HCT116 (cell line): ENCODE measurements around the gene ACTR6. TPM values are rescaled to one million over a fixed set of nuclear protein-coding genes. Genes with fewer than 3 reads are reported as not detected.

Experiments
- ATAC-seq: fragments of 200-7000 bp; cut with Tn5 transposase; 2 replicates; pipeline ENCODE4 v1.9.1; 2020; ENCODE audit warnings: mild to moderate bottlenecking, moderate library complexity
- BruUV-seq: library from RNA; stranded (reverse); fragments of 400-500 nt; replicated peaks from 2 replicates; lab custom pipeline; 2021; lab: Mats Ljungman, UMichigan
- CTCF ChIA-PET: fragments of 300-600 bp; sonication (Branson Sonifier 250); formaldehyde crosslinking; loops from one replicate; lab custom pipeline; 2021; ENCODE audit warnings: antibody characterized with exemption; lab: Charles Lee
- POLR2A ChIA-PET: fragments of 300-600, 350-600 bp; sonication (Branson Sonifier 250); formaldehyde crosslinking; loops from one replicate; lab custom pipeline; 2021; ENCODE audit warnings: antibody characterized with exemption; lab: Charles Lee
- RAD21 ChIA-PET, 2 experiments: fragments of 300-600 bp; sonication (Branson Sonifier 250); formaldehyde crosslinking; loops; one replicate each; lab custom pipeline; 2023; ENCODE audit warnings: low total read pairs in 2 of 2; ENCODE audit not compliant: uncharacterized antibody in 2 of 2, unreplicated experiment in 2 of 2, low non-redundant PET in 1 of 2; lab: Charles Lee
- DNase-seq: peaks from one replicate; pipeline ENCODE4 v3.0.0-alpha.2; 2010; ENCODE audit warnings: low read depth, low spot score
- H2AFZ ChIP-seq: fragments of 200-600 bp; shearing (Covaris generic), sonication (generic); 2 replicates; pipeline ENCODE4 v1.6.1; 2017; ENCODE audit warnings: low read depth, mixed run types, mixed read lengths, antibody characterized with exemption, low read length; ENCODE audit not compliant: poor library complexity, severe bottlenecking
- H3K27ac ChIP-seq: 2 replicates; pipeline ENCODE4 v1.5.1; 2012; ENCODE audit warnings: low read depth, low read length
- H3K27me3 ChIP-seq: fragments of 200-600 bp; sonication (generic); 2 replicates; pipeline ENCODE4 v1.6.1; 2016; ENCODE audit warnings: mixed run types, low read length, mixed read lengths; ENCODE audit not compliant: insufficient read depth
- H3K36me3 ChIP-seq, 2 experiments: fragments of 200-500 bp in 1 of 2; fragments of 200-600 bp in 1 of 2; sonication (Bioruptor generic) in 1 of 2; sonication (generic) in 1 of 2; 2 replicates each; pipeline versions ENCODE4 v1.5.1 to v1.6.1; 2014 to 2016; ENCODE audit warnings: low read length in 2 of 2, inconsistent platforms in 1 of 2, mixed read lengths in 1 of 2, mixed run types in 1 of 2; ENCODE audit not compliant: insufficient read depth in 2 of 2, control insufficient read depth in 1 of 2
- H3K4me1 ChIP-seq, 2 experiments: fragments of 200-600 bp in 1 of 2; sonication (generic) in 1 of 2; 2 replicates each; pipeline versions ENCODE4 v1.5.1 to v1.6.1; 2012 to 2017; ENCODE audit warnings: low read length in 2 of 2, inconsistent platforms in 1 of 2, mild to moderate bottlenecking in 1 of 2, mixed read lengths in 1 of 2, mixed run types in 1 of 2, moderate library complexity in 1 of 2; ENCODE audit not compliant: insufficient read depth in 2 of 2, control insufficient read depth in 1 of 2
- H3K4me2 ChIP-seq: fragments of 200-600 bp; sonication (generic); 2 replicates; pipeline ENCODE4 v1.6.1; 2017; ENCODE audit warnings: mixed run types, low read length, mixed read lengths
- H3K4me3 ChIP-seq, 2 experiments: fragments of 200-600 bp in 1 of 2; sonication (generic) in 1 of 2; replicated peaks in 1 of 2; 2 replicates each; pipeline ENCODE4 v1.5.1; 2011 to 2016; ENCODE audit warnings: low read length in 2 of 2, control low read depth in 1 of 2, low read depth in 1 of 2, mild to moderate bottlenecking in 1 of 2, mixed read lengths in 1 of 2, mixed run types in 1 of 2
- H3K79me2 ChIP-seq: fragments of 200-600 bp; sonication (generic); 2 replicates; pipeline ENCODE4 v1.6.1; 2017; ENCODE audit warnings: mild to moderate bottlenecking, mixed run types, low read length, moderate library complexity, mixed read lengths; ENCODE audit not compliant: insufficient read depth
- H3K9ac ChIP-seq: fragments of 200-600 bp; sonication (generic); 2 replicates; pipeline ENCODE4 v1.6.1; 2016; ENCODE audit warnings: low read length, mixed read lengths
- H3K9me2 ChIP-seq: fragments of 200-600 bp; sonication (generic), shearing (Covaris generic); 2 replicates; pipeline ENCODE4 v1.6.1; 2017; ENCODE audit warnings: mixed run types, mild to moderate bottlenecking, moderate library complexity; ENCODE audit not compliant: insufficient read depth
- H3K9me3 ChIP-seq, 2 experiments: fragments of 200-500 bp in 1 of 2; fragments of 200-600 bp in 1 of 2; sonication (Bioruptor generic) in 1 of 2; sonication (generic) in 1 of 2; 2 replicates each; pipeline ENCODE4 v1.6.1; 2014 to 2017; ENCODE audit warnings: low read length in 2 of 2, mixed read lengths in 2 of 2, inconsistent platforms in 1 of 2, low read depth in 1 of 2, mild to moderate bottlenecking in 1 of 2, mixed run types in 1 of 2, moderate library complexity in 1 of 2; ENCODE audit not compliant: control insufficient read depth in 1 of 2, insufficient read depth in 1 of 2
- H4K20me1 ChIP-seq: fragments of 200-600 bp; sonication (generic), shearing (Covaris generic); 2 replicates; pipeline ENCODE4 v1.6.1; 2017; ENCODE audit warnings: mixed run types, mild to moderate bottlenecking, moderate library complexity; ENCODE audit not compliant: insufficient read depth
- CBX3 ChIP-seq: IDR thresholded peaks from 2 replicates; pipeline ENCODE4 v1.6.1; 2012; ENCODE audit warnings: low read depth
- CEBPB ChIP-seq: IDR thresholded peaks from 2 replicates; pipeline ENCODE4 v1.6.1; 2012; ENCODE audit warnings: low read depth
- ELF1 ChIP-seq: IDR thresholded peaks from 2 replicates; pipeline ENCODE4 v1.6.1; 2012; ENCODE audit warnings: low read depth, borderline replicate concordance
- POLR2A ChIP-seq: IDR thresholded peaks from 2 replicates; pipeline ENCODE4 v1.7.0; 2011; ENCODE audit warnings: borderline replicate concordance; ENCODE audit not compliant: insufficient read depth, insufficient read length; ENCODE audit errors: extremely low read depth
- POLR2AphosphoS5 ChIP-seq: IDR thresholded peaks from 2 replicates; pipeline ENCODE4 v1.6.1; 2011; ENCODE audit warnings: mild to moderate bottlenecking, low read depth, low read length, moderate library complexity
- RAD21 ChIP-seq: IDR thresholded peaks from 2 replicates; pipeline ENCODE4 v1.6.1; 2012; ENCODE audit warnings: low read depth, mild to moderate bottlenecking
- SIN3A ChIP-seq: IDR thresholded peaks from 2 replicates; pipeline ENCODE4 v1.6.1; 2012; ENCODE audit warnings: low read depth
- SP1 ChIP-seq: IDR thresholded peaks from 2 replicates; pipeline ENCODE4 v1.6.1; 2012; ENCODE audit warnings: low read depth
- SRF ChIP-seq: IDR thresholded peaks from 2 replicates; pipeline ENCODE4 v1.6.1; 2012; ENCODE audit warnings: low read depth
- TCF7L2 ChIP-seq: IDR thresholded peaks from 2 replicates; pipeline ENCODE4 v1.7.0; 2011; ENCODE audit warnings: borderline replicate concordance, inconsistent platforms; ENCODE audit not compliant: insufficient read depth, insufficient read length; ENCODE audit errors: extremely low read depth
- YY1 ChIP-seq: IDR thresholded peaks from 2 replicates; pipeline ENCODE4 v1.6.1; 2011; ENCODE audit warnings: low read length, low read depth, moderate library complexity, mild to moderate bottlenecking; ENCODE audit not compliant: insufficient replicate concordance; ENCODE audit errors: extremely low read depth
- ZFX ChIP-seq: fragments of 450-650 bp; IDR thresholded peaks from 2 replicates; pipeline ENCODE4 v1.6.1; 2017
- intact Hi-C: fragments of 100-400 bp; cut with micrococcal nuclease; formaldehyde crosslinking; loops from 2 replicates; pipeline ENCODE4 v1.10.0; 2022
- total RNA-seq: library from RNA; stranded (reverse); gene quantifications from one replicate; pipeline ENCODE4 v1.2.1, GENCODE V29; 2021; ENCODE audit not compliant: unreplicated experiment
- TF ChIP-seq, protein P1 (sequence below): IDR thresholded peaks from 2 replicates; pipeline ENCODE4 v1.6.1; 2012; ENCODE audit warnings: low read depth
- TF ChIP-seq, protein P2 (sequence below), 3 experiments: fragments of 200-600 bp in 1 of 3; sonication (generic) in 1 of 3; IDR thresholded peaks in 2 of 3; conservative IDR thresholded peaks in 1 of 3; 2 replicates each; pipeline ENCODE4 v1.5.1; 2012 to 2017; ENCODE audit warnings: low read depth in 2 of 3, low read length in 2 of 3, antibody characterized with exemption in 1 of 3, borderline replicate concordance in 1 of 3, control low read depth in 1 of 3, mild to moderate bottlenecking in 1 of 3, mixed read lengths in 1 of 3, mixed run types in 1 of 3, moderate library complexity in 1 of 3; ENCODE audit not compliant: insufficient read depth in 1 of 3
- TF ChIP-seq, protein P3 (sequence below): IDR thresholded peaks from 2 replicates; pipeline ENCODE4 v1.6.1; 2011; ENCODE audit warnings: mild to moderate bottlenecking, low read length, moderate library complexity; ENCODE audit not compliant: insufficient replicate concordance; ENCODE audit errors: extremely low read depth
- TF ChIP-seq, protein P4 (sequence below): IDR thresholded peaks from 2 replicates; pipeline ENCODE4 v1.6.1; 2012

The ACTR6 gene
- total RNA-seq, 1 experiment from 2014 or later = 40.4 TPM

DNA sequence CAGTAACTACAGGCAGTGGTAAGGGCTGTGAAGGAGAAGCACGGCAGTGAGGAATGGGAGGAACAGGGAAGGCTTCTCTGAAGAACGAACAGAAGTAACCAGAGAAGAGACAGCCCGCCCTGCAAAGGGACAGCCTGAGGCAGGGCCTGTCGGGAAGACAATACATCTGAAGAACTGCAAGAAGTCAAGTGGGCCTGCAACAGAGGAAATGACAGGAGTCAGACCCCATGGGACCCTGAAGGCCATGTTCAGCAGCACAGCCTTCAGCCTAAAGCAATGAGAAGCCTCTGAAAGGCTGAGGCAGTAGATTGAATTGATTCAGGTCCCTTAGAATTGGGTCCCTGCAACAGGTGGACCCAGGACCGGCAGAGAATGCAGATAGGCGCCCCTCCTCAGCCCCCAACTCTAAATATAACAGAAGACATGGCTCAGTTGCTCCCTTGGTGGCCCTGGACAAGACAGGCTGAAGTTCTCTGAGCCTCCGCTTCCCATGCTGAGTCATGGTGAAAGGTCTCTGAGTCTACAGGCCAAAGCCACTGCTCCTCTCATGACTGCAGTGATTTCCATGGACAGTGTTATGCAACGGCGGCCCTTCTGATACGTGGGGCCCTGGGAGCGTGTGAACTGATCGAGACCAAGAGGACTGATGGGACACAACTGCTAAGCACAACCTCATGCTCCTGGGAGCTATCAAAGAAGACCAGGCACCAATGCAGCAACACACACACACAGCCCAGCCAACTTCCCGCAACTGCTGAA is 10.8 kb upstream of the ACTR6 start:
- ChIA-PET POLR2A (no interaction called here), CTCF (no interaction called here), RAD21 (no interaction called here)
- Histone ChIP-seq H3K9me2 (no peaks in the 10 kb centered on the region), H3K4me1 (no peaks in the 10 kb centered on the region), H3K79me2 (no peaks in the 10 kb centered on the region), H3K9ac (no peak overlapping the region), H3K27me3 (no peaks in the 10 kb centered on the region), H3K27ac (no peak overlapping the region), H3K36me3 (peaks cover 0 to 12% of the 10 kb centered on the region in 2 experiments; a peak in 1 of 4 replicates), H3K4me2 (no peak overlapping the region), H4K20me1 (no peaks in the 10 kb centered on the region), H3K4me3 (no peak overlapping the region), H3K9me3 (no peaks in the 10 kb centered on the region), H2AFZ (no peak overlapping the region)
- DNase-seq (no peak), ATAC-seq (no peak)
- no TSS peak for BruUV-seq
- intact Hi-C loops = no loop called here
- TF ChIP-seq, protein P1, sequence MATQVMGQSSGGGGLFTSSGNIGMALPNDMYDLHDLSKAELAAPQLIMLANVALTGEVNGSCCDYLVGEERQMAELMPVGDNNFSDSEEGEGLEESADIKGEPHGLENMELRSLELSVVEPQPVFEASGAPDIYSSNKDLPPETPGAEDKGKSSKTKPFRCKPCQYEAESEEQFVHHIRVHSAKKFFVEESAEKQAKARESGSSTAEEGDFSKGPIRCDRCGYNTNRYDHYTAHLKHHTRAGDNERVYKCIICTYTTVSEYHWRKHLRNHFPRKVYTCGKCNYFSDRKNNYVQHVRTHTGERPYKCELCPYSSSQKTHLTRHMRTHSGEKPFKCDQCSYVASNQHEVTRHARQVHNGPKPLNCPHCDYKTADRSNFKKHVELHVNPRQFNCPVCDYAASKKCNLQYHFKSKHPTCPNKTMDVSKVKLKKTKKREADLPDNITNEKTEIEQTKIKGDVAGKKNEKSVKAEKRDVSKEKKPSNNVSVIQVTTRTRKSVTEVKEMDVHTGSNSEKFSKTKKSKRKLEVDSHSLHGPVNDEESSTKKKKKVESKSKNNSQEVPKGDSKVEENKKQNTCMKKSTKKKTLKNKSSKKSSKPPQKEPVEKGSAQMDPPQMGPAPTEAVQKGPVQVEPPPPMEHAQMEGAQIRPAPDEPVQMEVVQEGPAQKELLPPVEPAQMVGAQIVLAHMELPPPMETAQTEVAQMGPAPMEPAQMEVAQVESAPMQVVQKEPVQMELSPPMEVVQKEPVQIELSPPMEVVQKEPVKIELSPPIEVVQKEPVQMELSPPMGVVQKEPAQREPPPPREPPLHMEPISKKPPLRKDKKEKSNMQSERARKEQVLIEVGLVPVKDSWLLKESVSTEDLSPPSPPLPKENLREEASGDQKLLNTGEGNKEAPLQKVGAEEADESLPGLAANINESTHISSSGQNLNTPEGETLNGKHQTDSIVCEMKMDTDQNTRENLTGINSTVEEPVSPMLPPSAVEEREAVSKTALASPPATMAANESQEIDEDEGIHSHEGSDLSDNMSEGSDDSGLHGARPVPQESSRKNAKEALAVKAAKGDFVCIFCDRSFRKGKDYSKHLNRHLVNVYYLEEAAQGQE = no peak
- TF ChIP-seq SRF (no peak), POLR2AphosphoS5 (no peak), CEBPB (no peak), CBX3 (no peak), TCF7L2 (no peak), SIN3A (no peak), SP1 (no peak), ZFX (no peak), ELF1 (no peak), YY1 (no peak), RAD21 (no peak), POLR2A (no peak)
- TF ChIP-seq, protein P2, sequence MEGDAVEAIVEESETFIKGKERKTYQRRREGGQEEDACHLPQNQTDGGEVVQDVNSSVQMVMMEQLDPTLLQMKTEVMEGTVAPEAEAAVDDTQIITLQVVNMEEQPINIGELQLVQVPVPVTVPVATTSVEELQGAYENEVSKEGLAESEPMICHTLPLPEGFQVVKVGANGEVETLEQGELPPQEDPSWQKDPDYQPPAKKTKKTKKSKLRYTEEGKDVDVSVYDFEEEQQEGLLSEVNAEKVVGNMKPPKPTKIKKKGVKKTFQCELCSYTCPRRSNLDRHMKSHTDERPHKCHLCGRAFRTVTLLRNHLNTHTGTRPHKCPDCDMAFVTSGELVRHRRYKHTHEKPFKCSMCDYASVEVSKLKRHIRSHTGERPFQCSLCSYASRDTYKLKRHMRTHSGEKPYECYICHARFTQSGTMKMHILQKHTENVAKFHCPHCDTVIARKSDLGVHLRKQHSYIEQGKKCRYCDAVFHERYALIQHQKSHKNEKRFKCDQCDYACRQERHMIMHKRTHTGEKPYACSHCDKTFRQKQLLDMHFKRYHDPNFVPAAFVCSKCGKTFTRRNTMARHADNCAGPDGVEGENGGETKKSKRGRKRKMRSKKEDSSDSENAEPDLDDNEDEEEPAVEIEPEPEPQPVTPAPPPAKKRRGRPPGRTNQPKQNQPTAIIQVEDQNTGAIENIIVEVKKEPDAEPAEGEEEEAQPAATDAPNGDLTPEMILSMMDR (IDR thresholded peaks at IDR 0.05 in 2 of 3, conservative IDR thresholded peaks at IDR 0.05 in 1 of 3; ENCODE audit: borderline replicate concordance in 1 of 3, insufficient read depth in 1 of 3, low read depth in 2 of 3, low read length in 2 of 3) = no peak
- TF ChIP-seq, protein P3, sequence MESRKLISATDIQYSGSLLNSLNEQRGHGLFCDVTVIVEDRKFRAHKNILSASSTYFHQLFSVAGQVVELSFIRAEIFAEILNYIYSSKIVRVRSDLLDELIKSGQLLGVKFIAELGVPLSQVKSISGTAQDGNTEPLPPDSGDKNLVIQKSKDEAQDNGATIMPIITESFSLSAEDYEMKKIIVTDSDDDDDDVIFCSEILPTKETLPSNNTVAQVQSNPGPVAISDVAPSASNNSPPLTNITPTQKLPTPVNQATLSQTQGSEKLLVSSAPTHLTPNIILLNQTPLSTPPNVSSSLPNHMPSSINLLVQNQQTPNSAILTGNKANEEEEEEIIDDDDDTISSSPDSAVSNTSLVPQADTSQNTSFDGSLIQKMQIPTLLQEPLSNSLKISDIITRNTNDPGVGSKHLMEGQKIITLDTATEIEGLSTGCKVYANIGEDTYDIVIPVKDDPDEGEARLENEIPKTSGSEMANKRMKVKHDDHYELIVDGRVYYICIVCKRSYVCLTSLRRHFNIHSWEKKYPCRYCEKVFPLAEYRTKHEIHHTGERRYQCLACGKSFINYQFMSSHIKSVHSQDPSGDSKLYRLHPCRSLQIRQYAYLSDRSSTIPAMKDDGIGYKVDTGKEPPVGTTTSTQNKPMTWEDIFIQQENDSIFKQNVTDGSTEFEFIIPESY = no peak
- TF ChIP-seq, protein P4, sequence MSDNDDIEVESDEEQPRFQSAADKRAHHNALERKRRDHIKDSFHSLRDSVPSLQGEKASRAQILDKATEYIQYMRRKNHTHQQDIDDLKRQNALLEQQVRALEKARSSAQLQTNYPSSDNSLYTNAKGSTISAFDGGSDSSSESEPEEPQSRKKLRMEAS = no peak
